Stomach smooth muscle (tissue), 2 donors: ENCODE results near the gene CGREF1.
A peak's percentile ranks its signal among the peaks of the same experiment; 100 is the strongest.

Source experiments
- H3K27ac ChIP-seq: one replicate; pipeline ENCODE4 v1.7.0; 2013; ENCODE audit warnings: mild to moderate bottlenecking, low read length, inconsistent platforms
- H3K27me3 ChIP-seq, 2 donors: one replicate each; pipeline ENCODE4 v1.7.0; 2013; ENCODE audit warnings: low read length in 2 of 2; ENCODE audit not compliant: insufficient read depth in 2 of 2, control insufficient read depth in 1 of 2
- H3K36me3 ChIP-seq, 2 donors: one replicate each; pipeline ENCODE4 v1.7.0; 2013; ENCODE audit warnings: low read length in 2 of 2; ENCODE audit not compliant: control insufficient read depth in 2 of 2, insufficient read depth in 2 of 2
- H3K4me1 ChIP-seq: one replicate; pipeline ENCODE4 v1.7.0; 2013; ENCODE audit warnings: low read length; ENCODE audit not compliant: control insufficient read depth, insufficient read depth
- H3K4me3 ChIP-seq, 2 donors: one replicate each; pipeline ENCODE4 v1.7.0; 2013; ENCODE audit warnings: low read length in 2 of 2
- H3K9ac ChIP-seq, 2 donors: one replicate each; pipeline ENCODE4 v1.7.0; 2013; ENCODE audit warnings: low read length in 2 of 2, mild to moderate bottlenecking in 1 of 2
- H3K9me3 ChIP-seq, 2 donors: one replicate each; pipeline ENCODE4 v1.7.0; 2013; ENCODE audit warnings: low read length in 2 of 2; ENCODE audit not compliant: control insufficient read depth in 2 of 2
- donor health status: healthy.
- donor health status: Pancreatic carcinoma.

Gene CGREF1

DNA sequence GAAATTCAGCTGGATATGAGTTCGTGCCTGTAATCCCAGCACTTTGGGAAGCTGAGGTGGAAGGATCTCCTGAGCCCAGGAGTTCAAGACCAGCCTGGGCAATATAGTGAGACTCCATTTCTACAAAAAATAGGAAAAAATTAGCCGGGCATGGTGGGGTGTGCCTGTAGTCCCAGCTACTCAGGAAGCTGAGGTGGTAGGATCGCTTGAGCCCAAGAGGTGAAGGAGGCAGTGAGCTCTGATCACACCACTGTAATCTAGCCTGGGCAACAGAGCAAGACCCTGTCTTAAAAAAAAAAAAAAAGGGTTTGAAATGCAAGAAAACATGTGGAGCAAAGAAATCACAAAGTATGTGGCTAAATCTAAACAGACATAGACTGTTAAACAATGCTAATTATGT, 9.8 kb downstream of the CGREF1 start:
- H3K4me1 ChIP-seq: no peaks in the 10 kb centered on the region
- H3K9ac ChIP-seq: no peak overlapping the region
- H3K27ac ChIP-seq: no peak overlapping the region
- no peaks in the 10 kb centered on the region for H3K36me3 ChIP-seq
- H3K27me3 ChIP-seq: peaks cover 5 to 7% of the 10 kb centered on the region in 2 donors
- H3K4me3 ChIP-seq: no peak overlapping the region
- no peaks in the 10 kb centered on the region for H3K9me3 ChIP-seq

DNA sequence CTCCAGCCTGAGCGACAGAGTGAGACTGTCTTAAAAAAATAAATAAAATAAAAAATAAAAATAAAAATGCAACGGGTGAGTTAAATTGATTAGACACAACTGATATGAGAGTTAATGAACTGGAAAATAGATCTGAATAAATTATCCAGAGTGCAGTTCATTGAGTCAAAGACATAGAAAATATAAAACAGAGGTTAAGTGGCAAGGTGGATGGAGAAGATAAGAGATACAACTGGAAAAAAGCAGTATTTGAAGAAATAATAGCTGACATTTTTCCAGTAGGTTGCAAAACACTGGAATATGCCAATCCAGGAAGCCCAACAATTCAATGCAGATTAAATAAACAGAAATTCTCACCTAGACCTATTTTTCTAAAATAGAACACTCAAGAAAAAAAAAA, 10.7 kb downstream of the CGREF1 start:
- Histone ChIP-seq H3K9me3 (no peaks in the 10 kb centered on the region), H3K4me3 (no peak overlapping the region), H3K9ac (no peak overlapping the region), H3K36me3 (no peaks in the 10 kb centered on the region), H3K4me1 (no peaks in the 10 kb centered on the region), H3K27ac (no peak overlapping the region), H3K27me3 (peaks cover 5 to 7% of the 10 kb centered on the region in 2 donors)

DNA sequence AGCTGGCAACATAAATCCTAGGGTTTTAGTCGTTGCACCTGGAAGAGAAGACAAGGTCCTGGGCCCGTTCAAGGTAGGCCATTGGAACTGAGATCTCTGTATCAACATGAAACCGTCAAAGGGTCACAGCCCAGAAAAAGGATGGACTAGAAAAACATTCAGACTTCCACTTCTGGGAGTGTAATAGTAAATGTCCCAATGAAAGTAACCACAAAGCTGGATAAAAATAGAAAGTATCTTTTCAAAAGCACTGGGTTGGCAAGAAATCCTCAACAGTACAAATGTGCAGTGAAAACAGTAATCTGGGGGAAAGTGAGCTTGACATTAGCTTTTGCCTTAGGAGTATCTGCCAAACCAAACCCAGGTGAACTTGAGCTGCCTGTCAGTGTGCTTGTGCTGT, 12.9 kb downstream of the CGREF1 start:
- H3K36me3 ChIP-seq: no peaks in the 10 kb centered on the region
- peaks cover 5 to 7% of the 10 kb centered on the region in 2 donors for H3K27me3 ChIP-seq
- H3K4me3 ChIP-seq: no peak overlapping the region
- peak overlapping the region in 1 of 2 donors; percentile 21 for H3K9ac ChIP-seq
- no peaks in the 10 kb centered on the region for H3K9me3 ChIP-seq
- H3K27ac ChIP-seq: no peak overlapping the region
- H3K4me1 ChIP-seq: no peaks in the 10 kb centered on the region

DNA sequence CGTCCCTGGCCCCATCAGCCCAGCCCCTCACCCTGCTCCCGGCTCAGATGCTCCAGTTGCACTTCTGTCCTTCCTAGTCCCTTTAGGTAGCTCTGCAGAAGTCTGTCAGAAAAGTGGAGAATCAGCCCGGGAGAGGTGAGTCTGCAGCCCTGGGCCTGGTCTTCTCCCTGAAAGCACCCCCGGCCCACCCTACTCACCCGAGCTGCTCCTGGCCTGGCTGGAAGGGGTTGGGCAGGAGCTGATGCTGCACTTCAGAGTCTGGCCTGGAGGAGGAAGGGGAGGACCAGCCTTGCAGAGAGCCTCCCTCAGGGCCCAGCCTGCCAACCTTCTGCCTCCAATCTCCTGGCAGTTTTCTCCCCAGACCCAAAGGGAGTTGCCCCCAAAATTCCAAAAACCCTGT, 16.6 kb downstream of the CGREF1 start:
- Histone ChIP-seq H3K27me3 (peaks cover 5 to 7% of the 10 kb centered on the region in 2 donors), H3K4me1 (no peaks in the 10 kb centered on the region), H3K27ac (no peak overlapping the region), H3K9me3 (no peaks in the 10 kb centered on the region), H3K4me3 (no peak overlapping the region), H3K36me3 (peaks cover 0 to 8% of the 10 kb centered on the region in 2 donors), H3K9ac (no peak overlapping the region)

DNA sequence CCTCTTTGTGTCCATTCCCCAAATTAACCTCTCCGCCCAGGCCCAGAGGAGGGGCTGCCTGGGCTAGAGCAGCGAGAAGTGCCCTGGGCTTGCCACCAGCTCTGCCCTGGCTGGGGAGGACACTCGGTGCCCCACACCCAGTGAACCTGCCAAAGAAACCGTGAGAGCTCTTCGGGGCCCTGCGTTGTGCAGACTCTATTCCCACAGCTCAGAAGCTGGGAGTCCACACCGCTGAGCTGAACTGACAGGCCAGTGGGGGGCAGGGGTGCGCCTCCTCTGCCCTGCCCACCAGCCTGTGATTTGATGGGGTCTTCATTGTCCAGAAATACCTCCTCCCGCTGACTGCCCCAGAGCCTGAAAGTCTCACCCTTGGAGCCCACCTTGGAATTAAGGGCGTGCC, 18.9 kb downstream of the CGREF1 start:
- peaks cover 0 to 8% of the 10 kb centered on the region in 2 donors for H3K36me3 ChIP-seq

DNA sequence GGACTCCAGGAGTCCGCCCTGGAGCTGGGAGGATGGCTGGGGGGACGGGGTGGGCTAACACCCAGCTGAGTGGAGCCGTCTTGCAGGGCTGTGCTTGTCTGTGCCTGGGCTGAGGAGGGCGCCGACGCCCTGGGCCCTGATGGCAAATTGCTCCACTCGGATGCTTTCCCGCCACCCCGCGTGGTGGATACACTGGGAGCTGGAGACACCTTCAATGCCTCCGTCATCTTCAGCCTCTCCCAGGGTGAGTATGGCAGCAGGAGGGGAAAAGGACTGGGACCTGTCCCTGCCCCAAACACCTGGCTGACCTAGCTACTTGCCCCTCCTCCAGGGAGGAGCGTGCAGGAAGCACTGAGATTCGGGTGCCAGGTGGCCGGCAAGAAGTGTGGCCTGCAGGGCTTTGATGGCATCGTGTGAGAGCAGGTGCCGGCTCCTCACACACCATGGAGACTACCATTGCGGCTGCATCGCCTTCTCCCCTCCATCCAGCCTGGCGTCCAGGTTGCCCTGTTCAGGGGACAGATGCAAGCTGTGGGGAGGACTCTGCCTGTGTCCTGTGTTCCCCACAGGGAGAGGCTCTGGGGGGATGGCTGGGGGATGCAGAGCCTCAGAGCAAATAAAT, 19.5 kb downstream of the CGREF1 start:
- H3K36me3 ChIP-seq: peaks cover 0 to 8% of the 10 kb centered on the region in 2 donors
- no peak overlapping the region for H3K4me3 ChIP-seq
- H3K4me1 ChIP-seq: peaks cover 14% of the 10 kb centered on the region
- peaks cover 0 to 3% of the 10 kb centered on the region in 2 donors for H3K27me3 ChIP-seq
- H3K27ac ChIP-seq: no peak overlapping the region
- H3K9ac ChIP-seq: no peak overlapping the region
- no peaks in the 10 kb centered on the region for H3K9me3 ChIP-seq

More for the DNA sequence above, 18.9 kb downstream of the CGREF1 start:
- H3K9me3 ChIP-seq: no peaks in the 10 kb centered on the region
- H3K4me3 ChIP-seq: no peak overlapping the region
- H3K27me3 ChIP-seq: peaks cover 1 to 4% of the 10 kb centered on the region in 2 donors
- H3K9ac ChIP-seq: no peak overlapping the region
- no peak overlapping the region for H3K27ac ChIP-seq
- peaks cover 14% of the 10 kb centered on the region for H3K4me1 ChIP-seq

DNA sequence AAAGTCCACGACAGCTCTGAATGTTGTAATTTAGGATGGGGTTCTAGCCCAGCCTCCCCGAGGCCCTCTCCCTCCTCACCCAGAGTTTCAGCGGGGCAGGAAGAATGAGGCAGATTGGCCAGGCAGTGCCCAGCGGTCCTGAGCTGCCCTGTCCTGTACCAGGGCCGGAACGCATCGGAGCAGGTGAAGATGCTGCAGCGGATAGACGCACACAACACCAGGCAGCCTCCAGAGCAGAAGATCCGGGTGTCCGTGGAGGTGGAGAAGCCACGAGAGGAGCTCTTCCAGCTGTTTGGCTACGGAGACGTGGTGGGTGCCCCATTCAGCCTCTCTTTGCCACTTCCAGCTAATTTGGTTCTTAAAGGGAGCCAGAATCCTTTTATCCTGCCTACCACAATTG, 21.6 kb downstream of the CGREF1 start:
- no peak overlapping the region for H3K27ac ChIP-seq
- H3K4me3 ChIP-seq: no peak overlapping the region
- H3K27me3 ChIP-seq: no peaks in the 10 kb centered on the region
- H3K9ac ChIP-seq: no peak overlapping the region
- H3K9me3 ChIP-seq: no peaks in the 10 kb centered on the region
- peaks cover 0 to 8% of the 10 kb centered on the region in 2 donors for H3K36me3 ChIP-seq
- H3K4me1 ChIP-seq: peaks cover 14% of the 10 kb centered on the region

DNA sequence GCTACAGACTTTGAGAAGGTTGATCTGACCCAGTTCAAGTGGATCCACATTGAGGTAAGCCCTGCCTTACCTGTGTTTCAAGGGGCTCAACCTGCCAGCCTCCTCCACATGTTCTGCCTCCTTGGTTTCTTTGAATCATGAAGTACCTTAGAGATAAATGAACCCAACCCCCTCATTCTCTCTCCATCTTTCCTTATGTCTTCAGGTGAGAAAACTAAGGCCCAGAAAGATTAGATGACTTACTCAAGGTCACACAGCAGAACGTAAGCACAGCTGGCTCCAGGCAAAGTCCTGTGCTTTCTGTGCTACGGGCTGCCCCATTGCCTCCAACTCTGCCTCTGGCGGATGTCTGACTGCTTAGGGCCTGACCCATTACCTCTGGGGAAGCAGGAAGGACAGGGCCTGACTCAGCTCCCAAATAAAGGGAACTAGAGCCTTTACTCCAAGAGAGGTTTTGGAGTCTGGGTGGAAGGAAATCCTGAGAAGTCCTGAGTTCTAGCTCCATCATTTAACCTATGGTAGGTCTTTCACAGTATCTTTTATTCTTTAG, 22.1 kb downstream of the CGREF1 start:
- Histone ChIP-seq H3K27ac (no peak overlapping the region), H3K27me3 (no peaks in the 10 kb centered on the region), H3K4me1 (peaks cover 14% of the 10 kb centered on the region), H3K4me3 (no peak overlapping the region), H3K9ac (no peak overlapping the region), H3K9me3 (no peaks in the 10 kb centered on the region), H3K36me3 (peaks cover 0 to 10% of the 10 kb centered on the region in 2 donors)

DNA sequence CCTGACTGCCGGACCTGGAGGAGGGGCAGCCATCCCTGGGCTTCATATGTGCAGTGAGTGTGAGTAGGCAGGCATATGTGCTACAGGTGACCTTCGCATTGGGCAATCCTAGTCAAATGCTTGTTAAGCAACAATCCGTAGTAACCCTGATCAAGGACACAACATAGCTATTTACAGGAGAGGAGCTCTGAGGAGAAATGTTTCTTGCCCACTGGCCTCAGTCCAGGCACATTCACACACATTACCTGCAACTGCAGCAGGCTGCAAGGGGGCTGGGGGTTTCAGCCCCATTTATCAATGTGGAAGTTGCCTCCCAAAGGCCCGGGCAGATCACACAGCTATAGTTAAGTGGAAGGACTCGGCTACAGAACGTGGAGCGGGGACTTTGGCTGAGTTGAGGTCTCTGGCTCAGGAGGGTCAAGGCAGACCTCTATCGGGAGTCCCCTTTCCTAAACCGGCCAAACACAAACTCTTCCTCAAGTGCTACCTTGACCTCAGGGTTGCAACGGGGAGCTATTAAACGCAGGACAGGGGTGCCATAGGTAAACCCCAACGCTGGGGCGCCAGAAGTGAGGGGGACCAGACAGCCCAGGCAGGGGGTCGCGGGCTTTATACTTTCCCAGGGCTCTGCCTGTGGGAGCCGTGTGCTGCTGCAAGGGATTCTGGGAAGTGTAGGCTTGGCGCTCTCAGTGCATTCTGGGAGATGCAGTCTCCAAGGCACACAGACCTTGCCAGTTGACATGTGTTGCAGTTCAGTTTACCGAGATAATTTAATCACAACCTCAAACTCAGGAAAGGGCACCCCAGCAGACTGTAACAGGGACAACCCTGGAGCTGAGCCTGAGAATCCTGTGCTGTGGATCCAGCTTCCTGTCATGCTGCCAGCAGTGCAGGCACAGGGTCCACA, 22.9 kb downstream of the CGREF1 start:
- H3K27ac ChIP-seq: no peak overlapping the region
- H3K9me3 ChIP-seq: no peaks in the 10 kb centered on the region
- H3K36me3 ChIP-seq: peaks cover 0 to 10% of the 10 kb centered on the region in 2 donors
- peaks cover 14% of the 10 kb centered on the region for H3K4me1 ChIP-seq
- H3K9ac ChIP-seq: peak overlapping the region in 1 of 2 donors; percentile 29
- H3K27me3 ChIP-seq: no peaks in the 10 kb centered on the region
- H3K4me3 ChIP-seq: peak overlapping the region in 1 of 2 donors; percentile 71

DNA sequence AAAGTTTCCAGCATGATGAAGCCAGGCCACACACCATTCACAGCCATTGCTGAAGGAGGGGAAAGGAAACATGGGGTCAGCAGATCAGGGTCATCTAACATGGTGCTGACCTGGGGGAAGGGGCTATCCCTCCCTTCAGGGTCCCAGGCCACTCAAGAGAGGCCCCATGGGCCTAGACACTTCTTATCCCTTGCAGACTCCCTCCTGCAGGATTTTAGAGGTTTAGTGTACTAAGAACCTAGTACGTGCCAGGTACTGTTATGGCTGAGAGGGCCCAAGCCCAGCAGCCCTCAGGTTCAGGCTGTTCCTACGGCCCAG, 23.5 kb downstream of the CGREF1 start:
- Histone ChIP-seq H3K4me3 (no peak overlapping the region), H3K36me3 (peaks cover 0 to 10% of the 10 kb centered on the region in 2 donors), H3K9me3 (no peaks in the 10 kb centered on the region), H3K4me1 (peaks cover 14% of the 10 kb centered on the region), H3K27me3 (no peaks in the 10 kb centered on the region), H3K27ac (no peak overlapping the region), H3K9ac (no peak overlapping the region)
